OCI-LY7 (cell line): ENCODE data around the gene MLST8. TPM values are rescaled to one million over a fixed set of nuclear protein-coding genes. Genes with fewer than 3 reads are reported as not detected.

Experiments
- BruUV-seq: library from RNA; stranded (reverse); fragments of 400-500 nt; replicated peaks from 2 replicates; lab custom pipeline; 2021; lab: Mats Ljungman, UMichigan
- CTCF ChIA-PET: fragments of 300-600 bp; sonication (Branson Sonifier 250); formaldehyde crosslinking; loops from one replicate; lab custom pipeline; 2022; ENCODE audit warnings: antibody characterized with exemption; ENCODE audit not compliant: unreplicated experiment; lab: Charles Lee
- POLR2A ChIA-PET: fragments of 300-600 bp; sonication (Branson Sonifier 250); formaldehyde crosslinking; loops from one replicate; lab custom pipeline; 2022; ENCODE audit warnings: antibody characterized with exemption; lab: Charles Lee
- DNase-seq: peaks from one replicate; pipeline ENCODE4 v3.0.0-alpha.2; 2015; ENCODE audit warnings: low spot score
- H2AFZ ChIP-seq: fragments of 200-600 bp; sonication (generic), shearing (Covaris generic); 2 replicates; pipeline ENCODE4 v1.6.1; 2014; ENCODE audit warnings: mild to moderate bottlenecking, antibody characterized with exemption, low read length, moderate library complexity
- H3K27ac ChIP-seq: fragments of 200-600 bp; sonication (generic); 2 replicates; pipeline ENCODE4 v1.5.1; 2014; ENCODE audit warnings: mixed run types, low read depth, mild to moderate bottlenecking, moderate library complexity, low read length, inconsistent platforms; ENCODE audit not compliant: poor library complexity, severe bottlenecking
- H3K36me3 ChIP-seq: fragments of 200-600 bp; sonication (generic); 2 replicates; pipeline ENCODE4 v1.6.1; 2014; ENCODE audit warnings: mild to moderate bottlenecking, antibody characterized with exemption, low read length, moderate library complexity, mixed read lengths; ENCODE audit not compliant: insufficient read depth
- H3K4me1 ChIP-seq: fragments of 200-600 bp; sonication (generic); 2 replicates; pipeline ENCODE4 v1.5.1; 2014; ENCODE audit warnings: mild to moderate bottlenecking, low read length; ENCODE audit not compliant: insufficient read depth, poor library complexity, severe bottlenecking
- H3K4me2 ChIP-seq: fragments of 200-600 bp; sonication (generic); 2 replicates; pipeline ENCODE4 v1.6.1; 2014; ENCODE audit warnings: mild to moderate bottlenecking, low read length
- H3K4me3 ChIP-seq: fragments of 200-600 bp; sonication (generic); 2 replicates; pipeline ENCODE4 v1.5.1; 2014; ENCODE audit warnings: mild to moderate bottlenecking, low read depth, low read length; ENCODE audit not compliant: poor library complexity, severe bottlenecking
- H3K79me2 ChIP-seq: fragments of 200-600 bp; sonication (generic); 2 replicates; pipeline ENCODE4 v1.6.1; 2016; ENCODE audit warnings: low read depth, mild to moderate bottlenecking, low read length, moderate library complexity, mixed read lengths; ENCODE audit not compliant: insufficient read depth
- H3K9me2 ChIP-seq: fragments of 200-600 bp; sonication (generic); 2 replicates; pipeline ENCODE4 v1.6.1; 2016; ENCODE audit warnings: mild to moderate bottlenecking, low read length, mixed read lengths; ENCODE audit not compliant: insufficient read depth
- H3K9me3 ChIP-seq: fragments of 200-600 bp; sonication (generic); 2 replicates; pipeline ENCODE4 v1.6.1; 2014; ENCODE audit warnings: mild to moderate bottlenecking, mixed run types, low read length, mixed read lengths
- H4K20me1 ChIP-seq: fragments of 200-600 bp; sonication (generic); 2 replicates; pipeline ENCODE4 v1.6.1; 2014; ENCODE audit warnings: mild to moderate bottlenecking, antibody characterized with exemption, low read length, moderate library complexity, mixed read lengths; ENCODE audit not compliant: insufficient read depth
- EZH2phosphoT487 ChIP-seq: fragments of 200-600 bp; sonication (generic); IDR thresholded peaks from 2 replicates; pipeline ENCODE4 v1.6.1; 2018; ENCODE audit warnings: low read depth, borderline replicate concordance, mild to moderate bottlenecking, mixed run types, antibody characterized with exemption, low read length, moderate library complexity, mixed read lengths
- intact Hi-C: fragments of 100-400 bp; cut with micrococcal nuclease; formaldehyde crosslinking; loops from one replicate; pipeline ENCODE4 v1.10.0; 2022; ENCODE audit not compliant: unreplicated experiment
- total RNA-seq, 2 experiments: library from RNA; depleted of rRNA in 1 of 2; stranded (reverse); fragments of >200 nt in 1 of 2; shearing (Covaris generic) in 1 of 2; gene quantifications; 2 replicates each; pipeline ENCODE4 v1.2.3, GENCODE V29; 2014 to 2022
- TF ChIP-seq, protein P1 (sequence below): fragments of 200-600 bp; sonication (generic); conservative IDR thresholded peaks from 2 replicates; pipeline ENCODE4 v1.5.1; 2014; ENCODE audit warnings: mild to moderate bottlenecking, antibody characterized with exemption, low read length, moderate library complexity, mixed read lengths

MLST8 gene
- total RNA-seq, 2 experiments from 2014 or later, result 65.4 to 71.3 TPM

DNA sequence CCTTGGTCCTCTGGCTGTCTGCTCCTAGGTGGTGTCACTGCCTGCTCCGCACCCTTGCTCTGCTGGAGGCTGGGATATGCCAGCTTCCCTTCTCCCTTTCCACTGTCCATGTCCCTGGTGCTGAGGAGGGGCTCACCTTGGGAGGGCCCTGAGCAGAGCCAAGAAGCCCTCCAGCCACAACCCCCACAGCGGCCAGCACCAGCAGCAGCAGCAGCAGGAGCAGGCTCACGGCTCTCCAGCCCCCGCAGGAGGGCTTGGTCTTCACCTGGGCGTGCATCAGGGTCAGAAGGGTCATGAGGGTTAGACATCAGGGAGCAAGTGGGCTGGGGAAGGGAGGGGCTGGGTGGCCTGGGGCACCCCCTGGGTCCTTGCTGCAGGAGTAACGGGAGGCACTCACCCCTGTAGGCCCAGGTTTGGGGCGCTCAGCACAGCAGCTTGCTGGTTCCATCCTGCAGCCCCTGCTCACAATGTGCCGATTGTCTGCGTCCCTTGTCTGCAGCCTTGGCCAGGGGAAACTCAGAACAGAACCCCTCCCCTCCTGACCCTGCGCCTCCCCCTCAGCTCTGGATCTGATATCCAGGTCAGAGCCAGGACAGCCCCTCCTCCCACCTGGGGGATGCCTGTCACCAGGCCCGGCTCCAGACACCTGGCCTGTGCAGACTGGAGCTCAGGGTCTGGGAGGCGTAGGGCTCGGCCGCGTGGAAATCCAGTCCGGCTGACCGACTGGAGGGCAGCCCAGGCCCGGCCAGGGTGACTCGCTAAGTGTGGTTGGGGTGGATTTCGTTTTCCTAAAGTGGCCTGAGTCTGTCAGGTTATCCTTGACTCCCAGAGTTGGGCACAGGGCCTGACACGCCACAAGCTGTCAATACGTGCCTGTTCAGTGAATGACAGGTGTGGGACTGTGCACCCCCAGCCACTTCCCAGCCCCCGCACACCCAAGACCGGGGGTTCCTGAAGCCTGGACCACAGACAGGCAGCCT lies 5.4 kb downstream of the MLST8 start, which contains the start of gene BRICD5:
Gene BRICD5, minus strand, starts transcription at position 478 of the 980 bp plus-strand sequence. Its CDS starts 30 bp downstream, at position 448.
- H3K9me3 ChIP-seq, result no peaks in the 10 kb centered on the region
- CTCF ChIA-PET, result no interaction called here
- H3K4me2 ChIP-seq, result peak within 1 kb of the TSS; percentile 78; the same call in 1 of the 2 replicates
- peaks cover 46% of the 10 kb centered on the region for H3K36me3 ChIP-seq
- no peaks in the 10 kb centered on the region for H3K9me2 ChIP-seq
- no peak within 1 kb of the TSS for H3K27ac ChIP-seq
- no peak within 1 kb of the TSS for H2AFZ ChIP-seq
- no peak for TF ChIP-seq EZH2phosphoT487
- TF ChIP-seq, protein P1, sequence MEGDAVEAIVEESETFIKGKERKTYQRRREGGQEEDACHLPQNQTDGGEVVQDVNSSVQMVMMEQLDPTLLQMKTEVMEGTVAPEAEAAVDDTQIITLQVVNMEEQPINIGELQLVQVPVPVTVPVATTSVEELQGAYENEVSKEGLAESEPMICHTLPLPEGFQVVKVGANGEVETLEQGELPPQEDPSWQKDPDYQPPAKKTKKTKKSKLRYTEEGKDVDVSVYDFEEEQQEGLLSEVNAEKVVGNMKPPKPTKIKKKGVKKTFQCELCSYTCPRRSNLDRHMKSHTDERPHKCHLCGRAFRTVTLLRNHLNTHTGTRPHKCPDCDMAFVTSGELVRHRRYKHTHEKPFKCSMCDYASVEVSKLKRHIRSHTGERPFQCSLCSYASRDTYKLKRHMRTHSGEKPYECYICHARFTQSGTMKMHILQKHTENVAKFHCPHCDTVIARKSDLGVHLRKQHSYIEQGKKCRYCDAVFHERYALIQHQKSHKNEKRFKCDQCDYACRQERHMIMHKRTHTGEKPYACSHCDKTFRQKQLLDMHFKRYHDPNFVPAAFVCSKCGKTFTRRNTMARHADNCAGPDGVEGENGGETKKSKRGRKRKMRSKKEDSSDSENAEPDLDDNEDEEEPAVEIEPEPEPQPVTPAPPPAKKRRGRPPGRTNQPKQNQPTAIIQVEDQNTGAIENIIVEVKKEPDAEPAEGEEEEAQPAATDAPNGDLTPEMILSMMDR, result no peak
- H3K79me2 ChIP-seq, result peaks cover 30% of the 10 kb centered on the region; the same call in 1 of the 2 replicates
- no TSS peak for BruUV-seq
- DNase-seq, result no peak
- POLR2A ChIA-PET, result no interaction called here
- intact Hi-C loops, result no loop called here
- no peak within 1 kb of the TSS for H3K4me3 ChIP-seq
- peaks cover 26% of the 10 kb centered on the region for H3K4me1 ChIP-seq
- H4K20me1 ChIP-seq, result peaks cover 13% of the 10 kb centered on the region; the same call in 1 of the 2 replicates

DNA sequence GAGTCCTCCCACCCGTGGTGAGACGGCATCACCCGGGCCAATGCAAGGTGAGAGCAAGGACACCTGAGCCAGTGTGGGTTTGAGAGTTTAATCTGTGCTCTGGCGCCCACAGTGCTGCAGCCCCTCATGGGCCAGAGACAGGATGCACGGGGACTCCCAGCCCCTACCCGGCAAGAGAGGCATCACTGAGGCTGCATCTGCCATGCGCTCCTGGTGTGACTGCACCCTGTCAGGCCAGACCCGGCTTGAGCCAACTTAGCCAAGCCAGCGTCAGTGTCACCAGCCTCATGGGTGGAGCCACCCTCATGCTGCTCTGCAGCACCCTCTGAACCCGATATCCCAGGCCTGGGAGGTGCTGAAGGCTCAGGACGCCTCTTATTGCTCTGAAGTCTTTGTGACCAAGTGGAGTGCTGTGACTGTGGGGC lies 6.7 kb downstream of the MLST8 start:
- no peak for DNase-seq
- peaks cover 47% of the 10 kb centered on the region for H3K36me3 ChIP-seq
- TF ChIP-seq, protein P1, result no peak
- TF ChIP-seq EZH2phosphoT487, result no peak
- no peaks in the 10 kb centered on the region for H3K9me2 ChIP-seq
- H3K9me3 ChIP-seq, result no peaks in the 10 kb centered on the region
- ChIA-PET CTCF (no interaction called here), POLR2A (interaction anchor here (0.6 kb wide), 1 partner anchor 52 kb away, joined by 3 read pairs; no protein-coding TSS in a partner anchor)
- H3K4me2 ChIP-seq, result peak overlapping the region; percentile 78
- BruUV-seq, result no TSS peak
- no peak overlapping the region for H3K27ac ChIP-seq
- no peak overlapping the region for H2AFZ ChIP-seq
- peaks cover 13% of the 10 kb centered on the region; the same call in 1 of the 2 replicates for H4K20me1 ChIP-seq
- peaks cover 27% of the 10 kb centered on the region for H3K4me1 ChIP-seq
- peak overlapping the region; percentile 98 for H3K4me3 ChIP-seq
- intact Hi-C loops, result no loop called here
- H3K79me2 ChIP-seq, result peaks cover 26% of the 10 kb centered on the region; the same call in 1 of the 2 replicates
